ENCODE measurements around the gene PCDH9.

DNA sequence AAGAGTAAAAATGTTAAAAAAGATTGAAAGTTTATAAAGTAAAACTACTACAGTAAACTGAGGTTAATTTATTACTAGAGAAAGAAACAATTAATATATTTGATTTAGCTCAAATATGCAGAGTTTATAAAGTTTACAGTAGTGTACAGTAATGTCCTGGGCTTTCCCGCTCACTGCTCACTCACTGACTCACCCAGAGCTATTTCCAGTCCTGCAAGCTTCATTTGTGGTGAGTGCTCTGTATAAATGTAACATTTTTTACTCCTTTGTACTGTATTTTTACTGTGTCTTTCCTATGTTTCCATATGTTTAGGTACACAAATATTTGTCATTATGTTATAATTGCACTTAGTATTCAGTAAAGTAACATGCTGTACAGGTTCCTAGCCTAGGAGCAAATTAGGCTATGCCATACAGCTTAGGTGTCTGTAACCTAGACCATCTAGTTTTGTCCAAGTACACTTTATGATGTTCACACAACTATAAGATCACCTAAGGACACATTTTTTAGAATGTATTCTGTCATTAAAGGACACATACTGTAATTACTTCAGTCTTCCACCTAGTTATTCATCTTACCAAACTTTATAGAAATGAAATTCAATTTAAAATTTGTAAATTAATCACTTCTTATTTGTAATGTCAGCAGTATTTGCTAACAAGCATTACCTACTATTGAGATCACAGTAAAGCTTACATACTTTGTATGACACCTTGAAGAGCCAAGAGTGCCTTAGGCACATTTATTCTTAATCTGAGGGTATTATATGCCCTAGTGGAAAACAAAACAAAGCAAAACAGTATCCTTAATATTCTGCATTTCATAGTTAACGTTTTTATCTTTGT lies 683.4 kb downstream of the PCDH9 start:
- TF ChIP-seq, protein P1, sequence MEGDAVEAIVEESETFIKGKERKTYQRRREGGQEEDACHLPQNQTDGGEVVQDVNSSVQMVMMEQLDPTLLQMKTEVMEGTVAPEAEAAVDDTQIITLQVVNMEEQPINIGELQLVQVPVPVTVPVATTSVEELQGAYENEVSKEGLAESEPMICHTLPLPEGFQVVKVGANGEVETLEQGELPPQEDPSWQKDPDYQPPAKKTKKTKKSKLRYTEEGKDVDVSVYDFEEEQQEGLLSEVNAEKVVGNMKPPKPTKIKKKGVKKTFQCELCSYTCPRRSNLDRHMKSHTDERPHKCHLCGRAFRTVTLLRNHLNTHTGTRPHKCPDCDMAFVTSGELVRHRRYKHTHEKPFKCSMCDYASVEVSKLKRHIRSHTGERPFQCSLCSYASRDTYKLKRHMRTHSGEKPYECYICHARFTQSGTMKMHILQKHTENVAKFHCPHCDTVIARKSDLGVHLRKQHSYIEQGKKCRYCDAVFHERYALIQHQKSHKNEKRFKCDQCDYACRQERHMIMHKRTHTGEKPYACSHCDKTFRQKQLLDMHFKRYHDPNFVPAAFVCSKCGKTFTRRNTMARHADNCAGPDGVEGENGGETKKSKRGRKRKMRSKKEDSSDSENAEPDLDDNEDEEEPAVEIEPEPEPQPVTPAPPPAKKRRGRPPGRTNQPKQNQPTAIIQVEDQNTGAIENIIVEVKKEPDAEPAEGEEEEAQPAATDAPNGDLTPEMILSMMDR (IDR thresholded peaks at IDR 0.05; ENCODE audit: insufficient read depth, low read depth, low read length), result no peak
- no peak for TF ChIP-seq EZH2 (IDR thresholded peaks at IDR 0.05; ENCODE audit: insufficient read depth, low read length)

Data from astrocyte (in vitro differentiated cells and primary cell).